NCI-H2107 treated with DMSO at 0.1 percent for 48 hours (cell line): Measurements from ENCODE around the gene MRPL24.

Source experiments
- DNase-seq: peaks from one replicate; lab custom pipeline; 2025; ENCODE audit not compliant: unreplicated experiment; lab: John Stamatoyannopoulos, UW

MRPL24 gene

GRCh38 chr1:156692925-156693847, 47.7 kb downstream of the MRPL24 start:
- peak; percentile 86 for DNase-seq

GRCh38 chr1:156692441-156692924, 48.4 kb downstream of the MRPL24 start:
- DNase-seq, result no peak

- DNase-seq, result no peak
Measured at GRCh38 chr1:156691665-156692440, 49.0 kb downstream of the MRPL24 start.

GRCh38 chr1:156691191-156691590, 49.7 kb downstream of the MRPL24 start:
- DNase-seq, result no peak

GRCh38 chr1:156690675-156691036, 50.2 kb downstream of the MRPL24 start:
- DNase-seq, result no peak

GRCh38 chr1:156689953-156690674, 50.8 kb downstream of the MRPL24 start:
- no peak for DNase-seq

GRCh38 chr1:156689035-156689952, 51.6 kb downstream of the MRPL24 start:
- peak; percentile 59 for DNase-seq
